ENCODE measurements around the gene CYBC1.

GRCh38 chr17:82464567-82464929 is 14.0 kb upstream of the CYBC1 start:
- TF ChIP-seq, protein P1, sequence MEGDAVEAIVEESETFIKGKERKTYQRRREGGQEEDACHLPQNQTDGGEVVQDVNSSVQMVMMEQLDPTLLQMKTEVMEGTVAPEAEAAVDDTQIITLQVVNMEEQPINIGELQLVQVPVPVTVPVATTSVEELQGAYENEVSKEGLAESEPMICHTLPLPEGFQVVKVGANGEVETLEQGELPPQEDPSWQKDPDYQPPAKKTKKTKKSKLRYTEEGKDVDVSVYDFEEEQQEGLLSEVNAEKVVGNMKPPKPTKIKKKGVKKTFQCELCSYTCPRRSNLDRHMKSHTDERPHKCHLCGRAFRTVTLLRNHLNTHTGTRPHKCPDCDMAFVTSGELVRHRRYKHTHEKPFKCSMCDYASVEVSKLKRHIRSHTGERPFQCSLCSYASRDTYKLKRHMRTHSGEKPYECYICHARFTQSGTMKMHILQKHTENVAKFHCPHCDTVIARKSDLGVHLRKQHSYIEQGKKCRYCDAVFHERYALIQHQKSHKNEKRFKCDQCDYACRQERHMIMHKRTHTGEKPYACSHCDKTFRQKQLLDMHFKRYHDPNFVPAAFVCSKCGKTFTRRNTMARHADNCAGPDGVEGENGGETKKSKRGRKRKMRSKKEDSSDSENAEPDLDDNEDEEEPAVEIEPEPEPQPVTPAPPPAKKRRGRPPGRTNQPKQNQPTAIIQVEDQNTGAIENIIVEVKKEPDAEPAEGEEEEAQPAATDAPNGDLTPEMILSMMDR (IDR thresholded peaks at IDR 0.05; ENCODE audit: borderline replicate concordance, extremely low read depth, low read length, poor library complexity, severe bottlenecking), result no peak
- TF ChIP-seq EZH2 (IDR thresholded peaks at IDR 0.05; ENCODE audit: borderline replicate concordance, low read depth, low read length, severe bottlenecking), result no peak
